Suprapubic skin (tissue), 4 donors: Measurements from ENCODE around the gene RIPOR3. TPM values are rescaled to one million over a fixed set of nuclear protein-coding genes. Genes with fewer than 3 reads are reported as not detected.
A peak's percentile ranks its signal among the peaks of the same experiment; 100 is the strongest.
"Not testable (repeated sequence)": the region's sequence is repeated elsewhere in the genome, so short reads cannot be mapped to it uniquely, and the experiment has no call there.

Experiments
- DNase-seq, 2 donors: peaks; one replicate each; pipeline ENCODE4 v3.0.0-alpha.2; 2019; ENCODE audit warnings: low spot score in 2 of 2
- H3K27ac ChIP-seq: fragments of 200-600 bp; sonication (generic); one replicate; pipeline ENCODE4 v1.5.1; 2019
- H3K27me3 ChIP-seq: fragments of 200-600 bp; sonication (generic); one replicate; pipeline ENCODE4 v1.5.1; 2019
- H3K36me3 ChIP-seq: fragments of 200-600 bp; sonication (generic); one replicate; pipeline ENCODE4 v1.5.1; 2019
- H3K4me1 ChIP-seq: fragments of 200-600 bp; sonication (generic); one replicate; pipeline ENCODE4 v1.5.1; 2019
- H3K4me3 ChIP-seq: fragments of 200-600 bp; sonication (generic); one replicate; pipeline ENCODE4 v1.5.1; 2019; ENCODE audit warnings: mild to moderate bottlenecking
- H3K9me3 ChIP-seq: fragments of 200-600 bp; sonication (generic); one replicate; pipeline ENCODE4 v1.5.1; 2019
- CTCF ChIP-seq, 2 donors: fragments of 200-600 bp in 1 of 2; fragments of 450-650 bp in 1 of 2; sonication (generic) in 1 of 2; IDR thresholded peaks; one replicate each; pipeline ENCODE4 v1.5.1; 2016 to 2019; ENCODE audit warnings: antibody characterized with exemption in 2 of 2, mild to moderate bottlenecking in 1 of 2, moderate library complexity in 1 of 2
- EP300 ChIP-seq: sonication (generic); formaldehyde crosslinking; IDR thresholded peaks from one replicate; pipeline ENCODE4 v1.6.1; 2017; ENCODE audit warnings: antibody characterized with exemption
- POLR2A ChIP-seq, 2 donors: fragments of 450-650 bp; IDR thresholded peaks; one replicate each; pipeline ENCODE4 v1.6.1; 2017; ENCODE audit warnings: antibody characterized with exemption in 2 of 2, mild to moderate bottlenecking in 2 of 2, moderate library complexity in 2 of 2
- POLR2AphosphoS5 ChIP-seq, 3 donors: sonication (generic); formaldehyde crosslinking; IDR thresholded peaks; one replicate each; pipeline ENCODE4 v1.6.1; 2017; ENCODE audit warnings: antibody characterized with exemption in 3 of 3
- WGBS: methylation state at CpG from one replicate; pipeline ENCODE4 v1.1.5; 2018; 5-methylcytosine and 5-hydroxymethylcytosine counted together
- total RNA-seq, 4 donors: library from RNA; depleted of rRNA; stranded (reverse); fragments of >200 nt; gene quantifications; one replicate each; pipeline ENCODE4 v1.1.0, GENCODE V29; 2016

The RIPOR3 gene
- total RNA-seq, 4 donors from 2014 or later, result 3.3 to 10.1 (median 5.3) TPM

- TF ChIP-seq CTCF (IDR thresholded peaks at IDR 0.05), result no peak
- TF ChIP-seq POLR2AphosphoS5 (IDR thresholded peaks at IDR 0.05), result no peak
- no peak for TF ChIP-seq EP300
- no peak for TF ChIP-seq POLR2A (IDR thresholded peaks at IDR 0.05)
- peaks cover 46% of the 10 kb centered on the region for H3K36me3 ChIP-seq
- H3K27me3 ChIP-seq, result no peaks in the 10 kb centered on the region
- H3K4me3 ChIP-seq, result no peak overlapping the region
- WGBS, result 87% methylated on average over 9 of the region's 9 CpGs
- peak in 1 of 2 donors; percentile 66 for DNase-seq
- H3K9me3 ChIP-seq, result no peaks in the 10 kb centered on the region
- H3K4me1 ChIP-seq, result peaks cover 32% of the 10 kb centered on the region
- H3K27ac ChIP-seq, result no peak overlapping the region
These were observed 117.2 kb downstream of the RIPOR3 start for GRCh38 chr20:50574108-50574507.

DNA sequence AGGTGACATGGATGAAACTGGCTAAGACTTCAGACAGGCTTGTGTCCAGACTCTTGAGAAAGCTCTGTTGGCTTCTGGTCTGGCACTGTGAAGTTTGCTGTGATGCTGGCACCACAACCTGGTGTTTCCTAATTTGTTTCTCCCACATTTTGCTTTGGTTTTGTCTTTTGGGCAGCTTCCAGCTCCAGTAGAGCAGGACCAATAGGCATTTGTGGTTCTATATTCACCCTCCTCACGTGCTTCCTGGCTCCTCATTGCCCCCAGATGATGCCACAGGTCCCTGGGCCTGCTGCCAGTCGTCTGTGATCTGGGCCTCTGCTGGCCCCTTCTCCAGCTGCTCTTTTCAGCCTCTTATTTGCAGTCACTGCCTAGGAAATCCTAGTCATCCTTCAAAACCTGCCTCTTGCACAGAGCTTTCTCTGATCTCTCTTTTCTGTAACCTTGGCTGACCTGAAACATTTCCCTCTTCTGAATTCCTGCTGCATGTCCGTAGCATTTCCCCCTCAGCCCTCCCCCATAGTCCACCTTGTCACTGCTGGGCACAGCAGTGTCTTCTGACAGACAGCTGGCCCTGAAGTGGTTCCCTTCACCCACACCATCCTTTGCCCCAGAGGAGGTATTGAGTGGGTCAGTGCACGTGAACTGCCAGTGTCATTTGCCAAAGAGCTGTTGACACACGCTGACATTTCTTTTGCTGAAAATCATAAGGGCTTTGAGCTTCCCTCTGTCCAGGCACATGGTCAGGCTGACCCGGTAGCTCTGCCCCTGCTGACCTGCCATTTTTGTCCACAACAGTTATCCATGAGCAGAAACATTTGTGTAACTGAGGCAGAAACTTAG lies 118.2 kb downstream of the RIPOR3 start:
- Histone ChIP-seq H3K4me3 (no peak overlapping the region), H3K9me3 (no peaks in the 10 kb centered on the region), H3K36me3 (peaks cover 46% of the 10 kb centered on the region), H3K27ac (peak overlapping the region; percentile 26), H3K27me3 (no peaks in the 10 kb centered on the region), H3K4me1 (peaks cover 32% of the 10 kb centered on the region)
- WGBS, result 54% methylated on average over 6 of the region's 6 CpGs
- peak in 1 of 2 donors; percentile 76 for DNase-seq
- TF ChIP-seq POLR2AphosphoS5 (IDR thresholded peaks at IDR 0.05) (peak in 2 of 3 donors; percentile 9 to 51), CTCF (IDR thresholded peaks at IDR 0.05) (no peak)

DNA sequence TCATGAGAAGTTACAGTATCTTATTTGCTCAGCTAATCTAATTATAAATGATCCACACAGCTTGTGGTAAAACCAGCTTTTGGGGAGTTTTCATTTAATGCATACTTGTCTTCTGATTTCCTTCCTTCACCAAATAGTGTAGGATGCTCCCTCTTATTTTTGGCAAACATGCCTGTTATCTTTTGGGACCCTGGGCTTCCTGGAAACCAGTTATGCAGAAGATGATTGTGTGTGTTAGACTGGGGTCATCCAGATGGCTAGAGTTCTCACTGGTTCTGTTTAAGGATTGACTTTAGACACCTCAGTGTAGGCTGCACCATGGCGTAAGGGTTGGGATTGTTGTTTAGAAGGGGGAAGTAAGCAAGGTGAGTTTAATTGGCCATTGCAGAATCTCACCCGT lies 119.9 kb downstream of the RIPOR3 start:
- Histone ChIP-seq H3K36me3 (peaks cover 43% of the 10 kb centered on the region), H3K27ac (no peak overlapping the region), H3K27me3 (no peaks in the 10 kb centered on the region), H3K4me3 (no peak overlapping the region), H3K9me3 (no peaks in the 10 kb centered on the region), H3K4me1 (peaks cover 26% of the 10 kb centered on the region)
- no peak for DNase-seq
- 83% methylated on average over 2 of the region's 2 CpGs for WGBS
- TF ChIP-seq CTCF (IDR thresholded peaks at IDR 0.05) (no peak), EP300 (no peak), POLR2AphosphoS5 (IDR thresholded peaks at IDR 0.05) (no peak), POLR2A (IDR thresholded peaks at IDR 0.05) (no peak)

GRCh38 chr20:50569864-50570836 lies 121.2 kb downstream of the RIPOR3 start:
- WGBS, result 86% methylated on average over 13 of the region's 14 CpGs
- peaks cover 20% of the 10 kb centered on the region for H3K4me1 ChIP-seq
- H3K36me3 ChIP-seq, result peaks cover 47% of the 10 kb centered on the region
- H3K4me3 ChIP-seq, result no peak overlapping the region
- TF ChIP-seq EP300, result no peak
- H3K27ac ChIP-seq, result no peak overlapping the region
- DNase-seq, result peak in 1 of 2 donors; percentile 73
- H3K27me3 ChIP-seq, result no peaks in the 10 kb centered on the region
- no peaks in the 10 kb centered on the region for H3K9me3 ChIP-seq

GRCh38 chr20:50569487-50569863 lies 121.9 kb downstream of the RIPOR3 start:
- 97% methylated on average over 7 of the region's 7 CpGs for WGBS
- H3K27ac ChIP-seq, H3K27me3 ChIP-seq, H3K9me3 ChIP-seq, DNase-seq, H3K4me3 ChIP-seq: not testable (repeated sequence)
- H3K4me1 ChIP-seq, result peaks cover 20% of the 10 kb centered on the region
- H3K36me3 ChIP-seq, result peaks cover 40% of the 10 kb centered on the region

GRCh38 chr20:50568549-50568942 lies 122.8 kb downstream of the RIPOR3 start:
- Histone ChIP-seq H3K9me3 (no peaks in the 10 kb centered on the region), H3K4me1 (peaks cover 20% of the 10 kb centered on the region), H3K27me3 (no peaks in the 10 kb centered on the region), H3K36me3 (peaks cover 33% of the 10 kb centered on the region), H3K4me3 (no peak overlapping the region), H3K27ac (no peak overlapping the region)
- TF ChIP-seq CTCF (IDR thresholded peaks at IDR 0.05), result no peak
- TF ChIP-seq POLR2AphosphoS5 (IDR thresholded peaks at IDR 0.05), result no peak
- TF ChIP-seq POLR2A (IDR thresholded peaks at IDR 0.05), result no peak
- TF ChIP-seq EP300, result no peak
- WGBS, result 61% methylated on average over 11 of the region's 11 CpGs
- peak in 1 of 2 donors; percentile 40 for DNase-seq
